GM18519 (cell line): ENCODE data around the gene CAMSAP3.

Source experiments
- ATAC-seq: cut with Tn5 transposase; IDR thresholded peaks from one replicate; pipeline ENCODE4 v1.9.1; 2021; ENCODE audit warnings: mild to moderate bottlenecking, moderate library complexity; ENCODE audit not compliant: unreplicated experiment, low FRiP score

Gene CAMSAP3

DNA sequence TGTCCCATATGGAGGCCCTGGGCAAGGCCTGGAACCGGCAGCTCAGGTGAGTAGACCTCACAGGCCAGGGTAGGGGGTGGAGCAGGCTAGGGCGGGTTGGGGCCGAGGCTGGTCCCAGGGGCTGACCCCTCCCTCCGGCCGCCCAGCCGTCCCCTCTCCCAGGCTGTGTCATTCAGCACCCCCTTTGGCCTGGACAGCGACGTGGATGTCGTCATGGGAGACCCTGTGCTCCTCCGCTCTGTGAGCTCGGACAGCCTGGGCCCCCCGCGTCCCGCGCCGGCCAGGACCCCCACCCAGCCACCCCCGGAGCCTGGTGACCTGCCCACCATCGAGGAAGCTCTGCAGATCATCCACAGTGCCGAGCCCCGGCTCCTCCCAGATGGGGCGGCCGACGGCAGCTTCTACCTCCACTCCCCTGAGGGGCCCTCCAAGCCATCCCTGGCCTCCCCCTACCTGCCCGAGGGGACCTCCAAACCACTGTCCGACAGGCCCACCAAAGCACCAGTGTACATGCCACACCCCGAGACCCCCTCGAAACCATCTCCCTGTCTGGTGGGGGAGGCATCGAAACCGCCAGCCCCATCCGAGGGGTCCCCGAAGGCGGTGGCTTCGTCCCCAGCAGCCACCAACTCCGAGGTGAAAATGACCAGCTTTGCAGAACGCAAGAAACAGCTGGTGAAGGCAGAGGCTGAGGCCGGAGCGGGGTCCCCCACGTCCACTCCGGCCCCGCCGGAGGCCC, 16.0 kb downstream of the CAMSAP3 start:
- ATAC-seq: no peak

DNA sequence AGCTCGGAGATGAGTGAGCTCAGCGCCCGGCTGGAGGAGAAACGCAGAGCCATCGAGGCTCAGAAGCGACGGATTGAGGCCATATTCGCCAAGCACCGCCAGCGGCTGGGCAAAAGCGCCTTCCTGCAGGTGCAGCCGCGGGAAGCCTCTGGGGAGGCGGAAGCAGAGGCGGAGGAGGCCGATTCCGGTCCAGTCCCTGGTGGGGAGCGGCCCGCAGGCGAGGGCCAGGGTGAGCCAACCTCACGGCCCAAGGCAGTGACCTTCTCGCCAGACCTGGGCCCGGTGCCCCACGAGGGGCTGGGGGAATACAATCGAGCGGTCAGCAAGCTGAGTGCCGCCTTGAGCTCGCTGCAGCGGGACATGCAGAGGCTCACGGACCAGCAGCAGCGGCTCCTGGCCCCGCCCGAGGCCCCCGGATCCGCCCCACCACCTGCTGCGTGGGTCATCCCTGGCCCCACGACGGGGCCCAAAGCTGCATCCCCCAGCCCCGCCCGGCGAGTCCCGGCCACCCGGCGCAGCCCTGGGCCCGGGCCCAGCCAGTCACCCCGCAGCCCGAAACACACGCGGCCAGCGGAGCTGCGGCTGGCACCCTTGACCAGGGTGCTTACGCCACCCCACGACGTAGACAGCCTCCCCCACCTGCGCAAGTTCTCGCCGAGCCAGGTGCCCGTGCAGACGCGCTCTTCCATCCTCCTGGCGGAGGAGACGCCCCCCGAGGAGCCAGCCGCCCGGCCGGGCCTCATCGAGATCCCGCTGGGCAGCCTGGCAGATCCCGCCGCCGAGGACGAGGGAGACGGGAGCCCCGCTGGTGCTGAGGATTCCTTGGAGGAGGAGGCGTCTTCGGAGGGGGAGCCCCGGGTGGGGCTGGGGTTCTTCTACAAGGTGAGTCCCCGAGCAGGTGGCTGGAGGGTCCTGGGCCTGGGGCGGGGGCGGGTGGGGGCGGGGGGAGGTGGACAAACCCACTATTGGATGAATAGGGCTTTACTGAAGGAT, 16.9 kb downstream of the CAMSAP3 start:
- no peak for ATAC-seq

DNA sequence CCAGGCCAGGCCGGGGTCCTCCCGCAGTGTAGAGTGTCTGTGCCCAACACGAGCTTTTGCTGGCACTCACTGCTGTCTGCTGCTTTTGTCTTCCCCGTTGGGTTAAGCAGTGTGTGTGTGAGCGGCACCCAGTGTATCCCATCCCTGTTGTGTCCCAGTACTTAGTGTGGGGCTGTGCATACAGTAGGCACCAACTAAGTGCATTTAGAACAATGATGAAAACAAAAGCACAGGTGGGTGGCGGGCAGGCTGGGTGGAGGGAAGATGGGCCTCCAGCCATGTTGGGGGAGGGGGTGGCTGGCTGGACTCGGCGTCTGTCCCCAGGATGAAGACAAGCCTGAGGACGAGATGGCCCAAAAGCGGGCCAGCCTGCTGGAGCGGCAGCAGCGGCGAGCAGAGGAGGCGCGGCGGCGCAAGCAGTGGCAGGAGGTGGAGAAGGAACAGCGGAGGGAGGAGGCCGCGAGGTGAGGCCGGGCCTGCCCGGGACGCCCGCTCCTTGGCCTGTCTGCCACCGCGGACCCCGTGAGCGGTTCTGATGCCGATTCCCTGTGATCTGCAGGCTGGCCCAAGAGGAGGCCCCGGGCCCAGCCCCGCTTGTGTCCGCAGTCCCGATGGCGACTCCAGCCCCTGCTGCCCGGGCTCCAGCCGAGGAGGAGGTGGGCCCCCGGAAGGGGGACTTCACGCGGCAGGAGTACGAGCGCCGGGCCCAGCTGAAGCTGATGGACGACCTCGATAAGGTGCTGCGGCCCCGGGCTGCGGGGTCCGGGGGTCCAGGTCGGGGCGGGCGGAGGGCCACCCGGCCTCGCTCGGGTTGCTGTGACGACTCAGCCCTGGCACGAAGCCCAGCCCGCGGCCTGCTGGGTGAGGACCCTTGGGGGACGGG, 19.4 kb downstream of the CAMSAP3 start:
- ATAC-seq: no peak

DNA sequence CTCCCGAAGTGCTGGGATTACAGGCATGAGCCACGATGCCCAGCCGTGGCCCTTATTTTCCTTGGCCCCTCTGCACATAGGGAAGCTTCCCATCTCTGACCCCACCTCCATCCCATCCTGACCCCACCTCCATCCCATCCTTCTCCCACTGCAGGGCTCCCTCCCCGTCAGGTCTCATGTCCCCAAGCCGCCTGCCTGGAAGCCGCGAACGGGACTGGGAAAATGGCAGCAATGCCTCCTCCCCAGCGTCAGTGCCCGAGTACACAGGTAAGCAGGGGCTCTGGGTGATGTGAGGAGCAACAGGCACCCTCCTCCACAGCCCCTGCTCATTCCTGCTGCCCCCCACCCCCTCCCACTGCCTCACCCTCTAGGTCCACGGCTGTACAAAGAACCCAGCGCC, 21.5 kb downstream of the CAMSAP3 start:
- no peak for ATAC-seq

DNA sequence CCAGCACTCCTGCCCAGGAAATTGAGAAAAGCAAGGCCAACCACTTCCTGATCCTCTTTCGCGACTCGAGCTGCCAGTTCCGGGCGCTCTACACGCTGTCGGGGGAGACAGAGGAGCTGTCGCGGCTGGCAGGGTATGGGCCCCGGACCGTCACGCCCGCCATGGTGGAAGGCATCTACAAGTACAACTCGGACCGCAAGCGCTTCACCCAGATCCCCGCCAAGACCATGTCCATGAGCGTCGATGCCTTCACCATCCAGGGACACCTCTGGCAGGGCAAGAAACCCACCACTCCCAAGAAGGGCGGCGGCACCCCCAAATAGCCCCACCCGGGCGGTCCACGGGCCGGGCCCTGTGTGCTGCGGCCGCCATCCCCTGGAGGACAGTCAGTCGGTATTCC, 22.1 kb downstream of the CAMSAP3 start:
- ATAC-seq: no peak

DNA sequence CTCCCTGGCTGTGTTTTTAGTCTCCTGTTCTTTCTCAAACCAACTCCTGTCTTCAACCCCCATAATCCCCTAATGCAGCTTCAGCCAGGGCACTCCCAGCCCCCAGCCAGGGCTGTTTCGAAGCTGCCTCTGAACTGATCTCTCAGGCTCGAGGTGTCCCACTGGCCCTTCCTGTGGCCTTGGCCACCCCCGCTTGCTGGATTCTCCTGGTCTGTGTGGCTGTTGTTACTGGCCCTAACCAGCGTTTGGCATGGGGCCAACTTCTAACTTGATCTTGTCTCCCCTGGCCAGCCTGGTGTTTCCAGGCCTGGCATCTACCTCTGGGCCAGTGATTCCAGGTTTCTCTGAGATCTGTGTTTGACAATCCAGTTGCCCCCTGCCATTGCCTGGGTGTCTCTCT, 22.7 kb downstream of the CAMSAP3 start:
- ATAC-seq: no peak

DNA sequence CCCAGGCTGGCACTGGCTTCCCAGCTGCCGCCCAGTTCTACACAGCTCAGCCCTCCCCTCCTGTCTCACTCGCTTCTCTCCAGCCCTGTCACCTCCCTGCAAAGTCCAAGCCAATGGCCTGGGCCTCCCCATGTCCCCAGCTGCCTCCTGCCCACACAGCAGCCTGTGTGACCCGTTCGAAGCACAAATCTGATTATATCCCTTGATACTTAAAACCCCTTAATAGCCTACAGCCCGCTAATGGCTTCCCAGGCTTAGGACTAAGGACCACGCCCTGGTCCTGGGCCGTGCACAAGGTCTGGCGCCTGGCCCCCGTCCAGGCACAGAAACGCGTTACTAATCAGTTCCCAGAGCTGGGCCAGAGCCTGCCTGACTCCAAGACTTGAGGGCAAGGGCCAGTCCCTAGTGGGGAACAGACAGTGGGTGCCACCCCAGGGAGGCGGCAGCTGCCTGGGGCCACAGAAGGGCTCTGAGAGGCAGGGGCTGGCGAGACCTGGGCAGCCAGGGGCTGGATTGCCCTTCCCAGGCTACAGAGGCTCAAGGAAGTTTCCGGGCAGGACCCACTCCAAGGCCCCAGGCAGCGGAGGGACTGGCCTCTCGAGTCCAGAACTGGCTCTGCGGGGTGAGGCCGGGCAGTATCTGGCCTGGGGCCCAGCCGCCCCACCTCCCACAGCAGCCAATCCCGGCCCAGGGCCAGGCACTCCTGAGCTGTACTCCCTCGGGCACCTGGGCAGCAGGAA, 23.3 kb downstream of the CAMSAP3 start:
- ATAC-seq: no peak

DNA sequence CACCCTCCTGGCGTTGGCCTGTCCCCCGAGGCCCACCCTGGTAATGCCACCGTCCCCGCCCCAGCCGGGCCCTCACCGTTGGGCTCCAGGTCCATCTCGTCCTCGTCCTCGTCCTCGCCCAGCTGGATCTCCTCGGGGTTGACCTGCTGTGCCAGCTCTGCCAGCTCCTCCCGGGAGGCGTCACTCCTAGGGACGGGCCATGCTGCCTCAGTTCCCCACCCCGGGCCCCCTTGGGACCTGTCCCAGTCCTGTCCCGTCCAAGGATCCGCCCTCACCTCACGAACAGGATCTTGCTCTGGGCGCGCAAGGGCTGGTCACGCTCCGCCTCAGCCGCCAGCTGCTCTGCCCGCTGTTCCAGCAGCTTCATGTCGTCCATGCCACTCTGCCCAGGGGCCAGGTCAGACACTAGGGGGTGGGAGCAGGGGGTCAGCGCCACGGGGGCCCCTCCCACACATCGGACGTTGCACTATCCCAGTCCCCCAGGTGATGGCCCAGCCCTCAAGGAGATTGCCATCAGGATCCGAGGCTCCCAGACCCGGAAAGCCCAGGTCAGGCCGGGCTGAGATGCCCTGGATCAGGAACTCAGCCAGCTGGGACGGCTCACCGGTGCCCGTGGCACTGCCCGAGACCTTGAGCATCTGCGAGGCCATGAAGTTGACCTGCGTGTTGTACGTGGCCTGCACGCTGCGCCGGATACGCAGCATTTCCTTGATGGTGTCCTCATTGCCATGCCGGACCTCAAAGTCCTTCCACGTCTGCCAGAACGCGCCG, 24.2 kb downstream of the CAMSAP3 start:
- ATAC-seq: no peak

DNA sequence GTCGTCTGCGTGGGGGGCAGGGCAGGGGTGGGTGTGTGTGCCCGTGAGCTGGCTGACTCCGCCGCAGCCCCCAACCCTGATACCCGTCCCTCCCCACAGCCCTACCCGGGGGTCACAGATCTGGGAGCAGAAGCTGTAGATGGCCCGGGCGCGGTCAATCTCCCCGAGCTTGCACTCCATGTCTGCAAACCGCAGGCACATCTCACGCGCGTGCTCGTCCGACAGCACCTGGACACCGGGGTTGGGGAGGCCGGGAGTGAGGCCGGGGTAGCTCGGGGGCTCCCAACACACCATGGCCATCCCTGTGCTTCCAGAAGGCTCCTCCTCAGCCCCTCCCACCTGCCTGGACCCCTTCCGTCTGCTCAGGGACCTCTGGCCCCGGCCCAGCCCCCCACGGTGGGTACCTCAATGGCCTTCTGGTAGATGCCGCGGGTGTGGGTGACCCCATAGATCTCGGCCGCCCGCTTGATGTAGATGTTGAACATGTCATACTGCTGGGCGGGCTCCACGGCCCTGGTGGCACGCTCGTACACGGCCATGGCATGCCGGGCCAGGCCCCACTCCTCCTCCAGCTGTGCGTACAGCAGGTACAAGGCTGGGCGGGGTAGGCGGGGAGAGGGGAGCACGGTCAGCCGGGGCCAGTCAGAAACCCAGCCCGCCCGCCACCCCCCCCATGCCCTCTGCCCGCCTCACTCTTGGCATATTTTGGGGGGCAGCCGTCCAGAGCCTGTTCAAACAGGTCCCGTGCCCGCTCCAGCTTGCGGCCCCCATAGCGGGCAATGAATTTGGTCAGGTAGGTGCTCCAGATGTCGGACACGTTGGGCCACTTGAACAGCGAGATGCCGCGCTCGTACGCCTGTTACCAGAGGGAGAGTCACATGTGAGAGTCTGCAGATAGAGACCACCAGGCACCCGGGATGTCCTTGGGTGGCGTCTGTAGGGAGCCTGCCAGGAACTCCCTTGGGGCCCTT, 25.1 kb downstream of the CAMSAP3 start:
- no peak for ATAC-seq

DNA sequence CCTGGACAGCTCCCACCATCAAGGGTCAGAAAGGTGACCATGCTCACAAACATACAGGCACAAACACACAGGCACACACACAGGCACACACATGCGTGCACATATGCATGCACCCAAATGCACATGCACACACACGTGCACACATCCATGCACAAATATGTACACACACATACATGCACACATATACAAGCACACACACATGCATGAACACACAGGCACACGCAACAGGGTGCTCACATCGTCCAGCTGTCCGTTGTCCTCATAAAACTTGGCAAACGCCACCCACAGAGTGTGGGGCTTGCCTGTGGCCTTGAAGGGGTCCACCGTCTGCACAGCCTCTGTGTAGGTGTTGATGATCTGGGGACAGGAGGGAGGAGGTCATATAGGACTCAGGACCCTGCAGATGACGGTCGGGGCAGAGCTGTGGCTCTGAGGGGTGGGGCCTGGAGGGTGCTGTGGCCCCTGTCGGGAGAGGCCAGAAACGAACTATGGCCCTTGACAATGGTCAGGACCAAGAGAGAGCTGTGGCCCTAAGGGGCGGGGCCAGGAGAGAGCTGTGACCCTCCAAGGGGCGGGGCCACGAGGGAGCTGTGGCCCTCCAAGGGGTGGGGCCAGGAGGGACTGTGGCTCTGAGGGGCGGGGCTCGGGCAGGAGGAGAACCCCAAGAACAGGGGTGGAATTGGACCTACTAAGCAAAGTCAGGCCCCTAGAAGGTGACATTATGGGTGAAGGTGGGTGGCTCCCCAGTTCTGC, 27.4 kb downstream of the CAMSAP3 start:
- no peak for ATAC-seq

DNA sequence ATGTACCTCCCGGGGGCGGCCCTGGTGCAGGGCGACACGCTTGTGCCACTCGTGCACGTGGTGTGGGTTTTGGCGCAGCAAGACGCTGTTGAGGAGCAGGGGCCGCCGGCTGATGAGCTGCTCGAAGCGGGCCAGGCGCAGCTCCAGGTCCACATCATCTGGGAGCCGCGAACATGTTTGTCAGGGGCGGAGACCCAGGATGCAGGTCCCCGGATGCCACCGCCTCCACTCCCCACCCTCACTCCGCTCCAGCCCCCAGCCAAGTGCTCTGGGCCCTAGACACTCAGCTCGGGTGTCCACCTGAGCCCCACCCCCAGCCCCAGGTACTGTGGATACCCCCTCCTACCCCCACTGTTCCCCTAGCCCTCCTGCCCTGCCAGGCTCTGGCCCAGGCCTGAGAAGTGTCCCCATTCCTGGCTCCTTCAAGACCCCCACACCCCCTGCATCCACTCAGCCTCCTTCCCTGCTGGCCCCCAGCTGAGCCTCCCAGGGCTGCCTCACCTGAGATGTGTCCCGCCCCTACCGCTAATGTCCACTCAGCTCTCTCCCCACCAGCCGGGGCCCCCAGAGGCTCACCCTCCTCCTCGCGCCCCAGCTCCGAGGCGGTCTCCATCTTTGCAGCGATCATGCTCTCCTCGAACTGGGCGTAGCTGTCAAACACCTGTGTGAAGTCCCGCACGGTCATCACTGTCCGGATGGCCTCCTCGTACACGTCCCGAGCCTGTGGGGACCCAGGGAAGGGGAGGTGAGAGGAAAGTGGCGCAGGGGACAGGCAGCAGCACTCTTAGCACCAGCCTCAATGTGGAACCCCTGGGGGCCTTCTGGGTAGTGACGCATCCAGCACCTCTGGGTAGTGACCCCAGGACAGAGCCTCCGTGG, 28.3 kb downstream of the CAMSAP3 start:
- no peak for ATAC-seq

DNA sequence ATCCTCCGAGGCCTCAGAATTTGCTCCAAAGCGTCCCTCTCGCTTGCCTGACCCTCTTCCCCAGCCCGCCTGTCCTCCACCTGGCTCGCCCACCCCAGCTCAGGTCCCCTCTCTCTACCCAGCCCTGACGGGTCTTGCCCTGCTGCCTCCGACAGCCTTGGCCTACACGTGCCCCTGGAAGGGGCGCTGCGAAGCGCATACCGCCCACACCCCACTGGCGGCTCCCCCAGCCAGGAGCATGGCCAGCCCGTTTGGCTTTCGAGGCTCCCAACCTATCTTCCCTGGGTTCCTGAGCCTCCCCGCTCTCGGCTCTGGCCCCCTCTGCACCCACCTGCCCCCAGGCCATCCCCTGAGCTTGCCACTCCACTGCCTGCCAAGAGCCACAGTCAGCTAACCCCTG, 29.1 kb downstream of the CAMSAP3 start:
- no peak for ATAC-seq

DNA sequence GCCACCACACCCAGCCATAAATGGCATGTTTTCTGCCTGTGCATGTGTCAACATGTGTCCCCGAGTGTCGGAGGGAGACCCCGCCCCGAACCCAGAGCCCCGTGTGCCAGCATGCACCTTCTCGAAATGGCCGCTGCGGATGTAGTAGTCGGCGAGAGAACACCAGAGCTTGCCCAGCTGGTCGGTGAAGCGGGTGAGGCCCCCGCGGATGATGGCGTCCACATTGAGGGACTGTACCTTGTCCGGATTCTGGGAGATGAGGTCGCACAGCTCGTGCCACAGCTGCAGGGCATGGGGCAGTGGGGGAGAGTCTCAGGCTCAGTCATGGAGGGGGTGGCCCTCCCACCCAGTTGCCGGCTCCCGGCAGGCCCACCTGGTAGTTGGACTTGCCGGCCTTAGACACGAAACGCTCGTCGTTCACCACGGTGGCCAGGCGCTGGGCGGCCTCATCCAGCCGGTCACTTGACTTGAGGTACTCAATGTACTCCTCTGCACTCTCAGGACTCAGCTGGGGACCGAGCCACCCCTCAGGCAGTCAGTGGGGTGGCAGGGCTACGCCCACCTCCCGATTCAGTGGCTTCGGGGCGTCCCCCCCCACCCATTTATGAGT, 30.2 kb downstream of the CAMSAP3 start:
- no peak for ATAC-seq

DNA sequence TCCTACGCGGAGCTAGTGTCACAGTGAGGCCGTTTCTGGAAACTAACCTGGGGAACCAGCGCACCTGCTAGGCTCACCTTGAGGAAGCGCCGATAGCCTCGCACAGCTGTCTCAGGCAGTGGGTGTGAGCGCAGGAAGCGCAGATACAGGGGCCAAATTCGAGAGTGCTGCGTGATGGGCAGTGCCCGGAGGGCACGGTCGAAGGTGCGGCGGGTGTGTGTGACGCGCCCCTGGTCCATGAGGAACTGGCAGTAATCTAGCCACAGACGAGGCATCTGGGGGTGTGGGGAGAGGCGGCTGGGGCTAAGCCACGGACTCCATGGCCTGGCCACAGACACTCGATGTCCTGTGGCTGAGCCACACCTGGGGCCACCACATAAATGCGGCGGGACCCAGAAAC, 31.5 kb downstream of the CAMSAP3 start:
- ATAC-seq: no peak

DNA sequence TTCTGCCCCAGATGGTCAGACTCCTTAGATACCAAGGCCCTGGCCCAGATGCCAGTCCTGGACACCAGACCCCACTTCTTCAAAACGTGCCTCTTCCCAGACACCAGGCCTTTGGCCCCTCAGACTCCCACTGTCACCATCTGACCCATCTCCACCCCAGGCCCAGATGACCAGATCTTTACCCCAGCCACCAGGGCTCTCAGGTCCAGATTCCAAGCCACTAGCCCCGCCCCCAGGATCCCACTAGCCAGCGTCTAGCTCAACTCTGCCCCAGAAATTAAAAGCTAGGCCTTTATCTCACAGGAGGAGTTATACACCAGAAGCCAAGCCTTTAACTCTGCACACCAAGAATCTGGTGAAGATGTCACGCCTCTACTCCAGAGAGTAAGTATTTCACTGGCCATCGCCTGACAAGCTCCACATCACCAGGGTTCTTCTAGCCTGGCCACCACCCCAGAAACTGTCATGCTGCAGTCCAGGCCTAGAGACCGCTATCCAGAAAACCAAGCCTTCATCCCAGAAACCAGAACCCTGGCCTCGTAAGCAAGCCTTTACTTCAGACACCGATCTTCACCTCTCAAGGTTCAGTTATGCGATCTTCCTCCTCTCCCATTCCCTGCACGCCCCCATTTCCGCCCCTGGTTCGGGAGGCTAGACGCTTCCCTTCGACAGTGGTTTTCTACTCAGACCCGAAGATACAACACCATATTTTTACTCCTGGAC, 33.1 kb downstream of the CAMSAP3 start:
- ATAC-seq: no peak
